H9 (cell line): Measurements from ENCODE around the gene IQGAP2. TPM values are rescaled to one million over a fixed set of nuclear protein-coding genes. Genes with fewer than 3 reads are reported as not detected.

Experiments used
- DNase-seq: peaks from one replicate; pipeline ENCODE4 v3.0.0-alpha.2; 2017
- H2AFZ ChIP-seq: one replicate; pipeline ENCODE4 v1.6.1; 2013; ENCODE audit warnings: mild to moderate bottlenecking, low read length, control low read depth, moderate library complexity
- H2AK5ac ChIP-seq: 2 replicates; pipeline ENCODE4 v1.6.1; 2013; ENCODE audit warnings: low read length, control low read depth, mixed read lengths; ENCODE audit not compliant: insufficient read length
- H2BK120ac ChIP-seq: one replicate; pipeline ENCODE4 v1.6.1; 2013; ENCODE audit warnings: low read depth, mild to moderate bottlenecking, low read length, control low read depth, inconsistent platforms; ENCODE audit not compliant: poor library complexity, severe bottlenecking
- H2BK12ac ChIP-seq: 2 replicates; pipeline ENCODE4 v1.6.1; 2013; ENCODE audit warnings: low read length, control low read depth, mixed read lengths, low read depth; ENCODE audit not compliant: insufficient read length
- H2BK15ac ChIP-seq: 2 replicates; pipeline ENCODE4 v1.6.1; 2013; ENCODE audit warnings: low read depth, low read length, control low read depth
- H2BK20ac ChIP-seq: one replicate; pipeline ENCODE4 v1.6.1; 2013; ENCODE audit warnings: low read depth, mild to moderate bottlenecking, low read length, control low read depth, inconsistent platforms; ENCODE audit not compliant: poor library complexity, severe bottlenecking
- H2BK5ac ChIP-seq: 2 replicates; pipeline ENCODE4 v1.6.1; 2013; ENCODE audit warnings: low read length, control low read depth, mixed read lengths; ENCODE audit not compliant: insufficient read length
- H3K14ac ChIP-seq: 2 replicates; pipeline ENCODE4 v1.6.1; 2013; ENCODE audit warnings: low read length, control low read depth; ENCODE audit not compliant: insufficient read depth
- H3K18ac ChIP-seq: 2 replicates; pipeline ENCODE4 v1.6.1; 2013; ENCODE audit warnings: low read depth, mild to moderate bottlenecking, mixed read lengths, low read length, control low read depth; ENCODE audit not compliant: insufficient read length
- H3K23ac ChIP-seq: 2 replicates; pipeline ENCODE4 v1.6.1; 2013; ENCODE audit warnings: low read length, control low read depth, mixed read lengths, low read depth; ENCODE audit not compliant: insufficient read length
- H3K23me2 ChIP-seq: 2 replicates; pipeline ENCODE4 v1.6.1; 2013; ENCODE audit warnings: low read depth, mild to moderate bottlenecking, mixed read lengths, low read length, control low read depth; ENCODE audit not compliant: insufficient read length, poor library complexity, severe bottlenecking
- H3K27ac ChIP-seq: 2 replicates; pipeline ENCODE4 v1.5.1; 2013; ENCODE audit warnings: low read length, control low read depth, mixed read lengths, low read depth; ENCODE audit not compliant: insufficient read length
- H3K27me3 ChIP-seq: 2 replicates; pipeline ENCODE4 v1.6.1; 2013; ENCODE audit warnings: low read length, control low read depth, inconsistent platforms; ENCODE audit not compliant: insufficient read depth
- H3K4ac ChIP-seq: 2 replicates; pipeline ENCODE4 v1.6.1; 2013; ENCODE audit warnings: low read depth, mild to moderate bottlenecking, control low read depth, inconsistent platforms, low read length, moderate library complexity
- H3K4me1 ChIP-seq: 2 replicates; pipeline ENCODE4 v1.6.1; 2013; ENCODE audit warnings: low read length, control low read depth, inconsistent platforms; ENCODE audit not compliant: insufficient read depth
- H3K4me2 ChIP-seq: 2 replicates; pipeline ENCODE4 v1.6.1; 2013; ENCODE audit warnings: low read length, control low read depth, mixed read lengths; ENCODE audit not compliant: insufficient read length, insufficient read depth
- H3K56ac ChIP-seq: 2 replicates; pipeline ENCODE4 v1.6.1; 2013; ENCODE audit warnings: low read depth, mild to moderate bottlenecking, mixed read lengths, low read length, control low read depth; ENCODE audit not compliant: insufficient read length
- H3K79me1 ChIP-seq: 2 replicates; pipeline ENCODE4 v1.6.1; 2013; ENCODE audit warnings: low read depth, mild to moderate bottlenecking, moderate library complexity, low read length, control low read depth, inconsistent platforms; ENCODE audit not compliant: insufficient read depth, poor library complexity, severe bottlenecking
- H3K79me2 ChIP-seq: 2 replicates; pipeline ENCODE4 v1.6.1; 2013; ENCODE audit warnings: low read length, control low read depth, inconsistent platforms; ENCODE audit not compliant: insufficient read depth
- H3K9ac ChIP-seq: 2 replicates; pipeline ENCODE4 v1.6.1; 2013; ENCODE audit warnings: low read length, control low read depth, mixed read lengths; ENCODE audit not compliant: insufficient read length; ENCODE audit errors: extremely low read depth
- H3K9me3 ChIP-seq: one replicate; pipeline ENCODE4 v1.6.1; 2013; ENCODE audit warnings: low read depth, low read length, inconsistent platforms; ENCODE audit not compliant: control insufficient read depth
- H3T11ph ChIP-seq: one replicate; pipeline ENCODE4 v1.6.1; 2013; ENCODE audit warnings: mild to moderate bottlenecking, low read length, control low read depth, inconsistent platforms
- H4K20me1 ChIP-seq: one replicate; pipeline ENCODE4 v1.6.1; 2013; ENCODE audit not compliant: control insufficient read depth, insufficient read length, insufficient read depth
- H4K5ac ChIP-seq: 2 replicates; pipeline ENCODE4 v1.6.1; 2013; ENCODE audit warnings: low read depth, mild to moderate bottlenecking, mixed read lengths, low read length, control low read depth; ENCODE audit not compliant: insufficient read length
- H4K8ac ChIP-seq: replicated peaks from 2 replicates; pipeline ENCODE4 v1.6.1; 2013; ENCODE audit warnings: low read length, control low read depth, mixed read lengths, low read depth; ENCODE audit not compliant: insufficient read length
- H4K91ac ChIP-seq: 2 replicates; pipeline ENCODE4 v1.6.1; 2013; ENCODE audit warnings: low read depth, mild to moderate bottlenecking, moderate library complexity, mixed read lengths, low read length, control low read depth; ENCODE audit not compliant: insufficient read length
- H3K27ac Mint-ChIP-seq, 3 experiments: 2 replicates in 2 of 3; 3 replicates in 1 of 3; pipeline ENCODE4 v1.8.0; 2020 to 2021; ENCODE audit warnings: mixed read lengths in 3 of 3, mild to moderate bottlenecking in 1 of 3, moderate library complexity in 1 of 3
- H3K27me3 Mint-ChIP-seq: 2 replicates; pipeline ENCODE4 v1.8.0; 2021; ENCODE audit warnings: low read depth, mild to moderate bottlenecking, moderate library complexity, mixed read lengths
- H3K36me3 Mint-ChIP-seq, 3 experiments: 2 replicates in 2 of 3; 3 replicates in 1 of 3; pipeline ENCODE4 v1.8.0; 2020 to 2021; ENCODE audit warnings: low read depth in 3 of 3, mixed read lengths in 3 of 3; ENCODE audit not compliant: insufficient read depth in 1 of 3
- H3K4me1 Mint-ChIP-seq, 2 experiments: 2 replicates each; pipeline ENCODE4 v1.8.0; 2020; ENCODE audit warnings: mixed read lengths in 2 of 2
- H3K4me3 Mint-ChIP-seq, 2 experiments: 2 replicates in 1 of 2; 3 replicates in 1 of 2; pipeline ENCODE4 v1.8.0; 2020 to 2021; ENCODE audit warnings: mild to moderate bottlenecking in 2 of 2, mixed read lengths in 2 of 2, moderate library complexity in 1 of 2
- H3K9me3 Mint-ChIP-seq, 2 experiments: 2 replicates in 1 of 2; 3 replicates in 1 of 2; pipeline ENCODE4 v1.8.0; 2020; ENCODE audit warnings: mild to moderate bottlenecking in 2 of 2, mixed read lengths in 2 of 2, moderate library complexity in 1 of 2
- CTCF ChIP-seq: fragments of 200-600 bp; sonication (generic); conservative IDR thresholded peaks from 3 replicates; pipeline ENCODE4 v1.8.0; 2021; ENCODE audit warnings: antibody characterized with exemption, mild to moderate bottlenecking
- WGBS: extraction: QIAGEN DNeasy Blood & Tissue Kit; methylation state at CpG from one replicate; pipeline ENCODE4 v1.1.7; 2013; ENCODE audit warnings: missing lambda C conversion rate, low lambda C conversion rate, mixed read lengths; ENCODE audit not compliant: insufficient read length; ENCODE audit errors: extremely low coverage; 5-methylcytosine and 5-hydroxymethylcytosine counted together
- total RNA-seq: library from RNA; stranded (reverse); gene quantifications from 2 replicates; pipeline ENCODE4 v1.2.1, GENCODE V29; 2021

The IQGAP2 gene
- total RNA-seq, 1 experiment from 2014 or later = 22.5 TPM

GRCh38 chr5:76422742-76423141 lies 19.7 kb downstream of the IQGAP2 start:
- H4K20me1 ChIP-seq = no peaks in the 10 kb centered on the region
- H3K4me3 Mint-ChIP-seq = no peak overlapping the region
- WGBS = no CpG with 5 or more reads among the region's 3 CpGs
- H2BK20ac ChIP-seq = no peak overlapping the region
- H3K9ac ChIP-seq = no peak overlapping the region
- H3K27me3 ChIP-seq = no peaks in the 10 kb centered on the region
- no peak overlapping the region for H2BK5ac ChIP-seq
- no peak overlapping the region for H3K56ac ChIP-seq
- H2BK15ac ChIP-seq = no peak overlapping the region
- H4K8ac ChIP-seq = no peak overlapping the region
- H3K23me2 ChIP-seq = peaks cover 3% of the 10 kb centered on the region
- H3T11ph ChIP-seq = no peak overlapping the region
- no peak overlapping the region for H2BK120ac ChIP-seq
- H3K14ac ChIP-seq = no peak overlapping the region
- no peaks in the 10 kb centered on the region for H3K27me3 Mint-ChIP-seq
- H3K27ac ChIP-seq = no peak overlapping the region
- no peaks in the 10 kb centered on the region for H3K9me3 ChIP-seq
- DNase-seq = no peak
- no peak overlapping the region for H3K4me2 ChIP-seq
- no peak overlapping the region for H2AK5ac ChIP-seq
- peaks cover 2% of the 10 kb centered on the region for H3K79me1 ChIP-seq
- no peaks in the 10 kb centered on the region; the same call in 1 of the 2 replicates for H3K79me2 ChIP-seq
- H3K23ac ChIP-seq = no peak overlapping the region
- H3K27ac Mint-ChIP-seq = peak overlapping the region in 1 of 3 experiments; percentile 41; a peak in 2 of 7 replicates
- no peak overlapping the region for H3K18ac ChIP-seq
- no peak for TF ChIP-seq CTCF
- H3K4ac ChIP-seq = no peak overlapping the region
- H3K4me1 ChIP-seq = peaks cover 29% of the 10 kb centered on the region
- H2AFZ ChIP-seq = no peak overlapping the region
- H4K5ac ChIP-seq = no peak overlapping the region
- H3K9me3 Mint-ChIP-seq = no peaks in the 10 kb centered on the region
- no peak overlapping the region for H2BK12ac ChIP-seq
- H4K91ac ChIP-seq = no peak overlapping the region
- H3K4me1 Mint-ChIP-seq = peaks cover 48 to 54% of the 10 kb centered on the region in 2 experiments
- H3K36me3 Mint-ChIP-seq = no peaks in the 10 kb centered on the region; a peak in 2 of 7 replicates
